AG04450 (cell line): Measurements from ENCODE around the gene LIN28B. TPM values are rescaled to one million over a fixed set of nuclear protein-coding genes. Genes with fewer than 3 reads are reported as not detected.
A peak's percentile ranks its signal among the peaks of the same experiment; 100 is the strongest.

Experiments used
- CTCF ChIA-PET: fragments of 300-600, 350-600 bp; formaldehyde crosslinking; extraction: SDS; loops from one replicate; lab custom pipeline; 2022; ENCODE audit warnings: antibody characterized with exemption, inconsistent platforms; lab: Charles Lee
- POLR2A ChIA-PET: fragments of 350-600 bp; formaldehyde crosslinking; extraction: SDS; loops from one replicate; lab custom pipeline; 2021; ENCODE audit warnings: antibody characterized with exemption, inconsistent platforms; lab: Yijun Ruan, JAX
- DNase-seq: peaks from one replicate; pipeline ENCODE4 v3.0.0-alpha.2; 2011; ENCODE audit warnings: low read depth, low spot score
- H3K27ac ChIP-seq: one replicate; pipeline ENCODE4 v1.5.1; 2012; ENCODE audit warnings: low read depth, low read length, control low read depth
- H3K27me3 ChIP-seq: one replicate; pipeline ENCODE4 v1.6.0; 2012; ENCODE audit warnings: low read length; ENCODE audit not compliant: control insufficient read depth, insufficient read depth
- H3K4me3 ChIP-seq: 2 replicates; pipeline ENCODE4 v1.5.1; 2011; ENCODE audit warnings: mild to moderate bottlenecking, low read depth, low read length, control low read depth
- H3K9me3 ChIP-seq: 2 replicates; pipeline ENCODE4 v1.5.1; 2012; ENCODE audit warnings: low read length; ENCODE audit not compliant: control insufficient read depth, insufficient read depth
- polyA plus RNA-seq: library from polyadenylated mRNA; depleted of rRNA; stranded (reverse); fragments of >200 nt; gene quantifications from 2 replicates; pipeline ENCODE4 v1.2.3, GENCODE V29; 2011
- TF ChIP-seq, protein P1 (sequence below): IDR thresholded peaks from 2 replicates; pipeline ENCODE4 v1.5.1; 2011; ENCODE audit warnings: low read depth, low read length, control low read depth, inconsistent platforms

The LIN28B gene
- polyA plus RNA-seq, 1 experiment, result not detected

DNA sequence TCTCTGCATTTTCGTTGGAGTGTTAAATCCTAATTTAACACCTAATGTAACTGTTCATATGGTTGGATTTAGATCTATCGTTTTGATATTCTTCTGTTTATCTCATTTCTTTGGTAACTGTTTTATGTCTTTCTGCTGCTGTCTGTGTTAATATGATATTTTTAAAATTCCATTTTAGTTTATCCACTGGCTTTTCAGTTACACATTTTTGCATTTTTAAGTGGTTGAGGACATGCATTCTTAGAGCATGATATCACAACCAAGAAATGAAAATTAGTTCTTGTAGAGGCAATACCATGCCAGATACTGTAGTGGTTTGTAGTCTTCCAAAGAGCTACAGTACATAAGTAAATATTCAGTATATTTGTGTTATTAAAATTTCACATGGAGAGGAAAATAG, 58.6 kb downstream of the LIN28B start:
- peak; percentile 3 for DNase-seq
- POLR2A ChIA-PET, result no interaction called here
- Histone ChIP-seq H3K4me3 (no peak overlapping the region), H3K27ac (no peak overlapping the region), H3K27me3 (no peaks in the 10 kb centered on the region), H3K9me3 (no peaks in the 10 kb centered on the region)
- TF ChIP-seq, protein P1, sequence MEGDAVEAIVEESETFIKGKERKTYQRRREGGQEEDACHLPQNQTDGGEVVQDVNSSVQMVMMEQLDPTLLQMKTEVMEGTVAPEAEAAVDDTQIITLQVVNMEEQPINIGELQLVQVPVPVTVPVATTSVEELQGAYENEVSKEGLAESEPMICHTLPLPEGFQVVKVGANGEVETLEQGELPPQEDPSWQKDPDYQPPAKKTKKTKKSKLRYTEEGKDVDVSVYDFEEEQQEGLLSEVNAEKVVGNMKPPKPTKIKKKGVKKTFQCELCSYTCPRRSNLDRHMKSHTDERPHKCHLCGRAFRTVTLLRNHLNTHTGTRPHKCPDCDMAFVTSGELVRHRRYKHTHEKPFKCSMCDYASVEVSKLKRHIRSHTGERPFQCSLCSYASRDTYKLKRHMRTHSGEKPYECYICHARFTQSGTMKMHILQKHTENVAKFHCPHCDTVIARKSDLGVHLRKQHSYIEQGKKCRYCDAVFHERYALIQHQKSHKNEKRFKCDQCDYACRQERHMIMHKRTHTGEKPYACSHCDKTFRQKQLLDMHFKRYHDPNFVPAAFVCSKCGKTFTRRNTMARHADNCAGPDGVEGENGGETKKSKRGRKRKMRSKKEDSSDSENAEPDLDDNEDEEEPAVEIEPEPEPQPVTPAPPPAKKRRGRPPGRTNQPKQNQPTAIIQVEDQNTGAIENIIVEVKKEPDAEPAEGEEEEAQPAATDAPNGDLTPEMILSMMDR, result no peak
- CTCF ChIA-PET, result interaction anchor here (1.0 to 1.1 kb wide), 3 partner anchors 46 to 348 kb away, joined by 3 to 4 read pairs (median 3); no protein-coding TSS in a partner anchor

DNA sequence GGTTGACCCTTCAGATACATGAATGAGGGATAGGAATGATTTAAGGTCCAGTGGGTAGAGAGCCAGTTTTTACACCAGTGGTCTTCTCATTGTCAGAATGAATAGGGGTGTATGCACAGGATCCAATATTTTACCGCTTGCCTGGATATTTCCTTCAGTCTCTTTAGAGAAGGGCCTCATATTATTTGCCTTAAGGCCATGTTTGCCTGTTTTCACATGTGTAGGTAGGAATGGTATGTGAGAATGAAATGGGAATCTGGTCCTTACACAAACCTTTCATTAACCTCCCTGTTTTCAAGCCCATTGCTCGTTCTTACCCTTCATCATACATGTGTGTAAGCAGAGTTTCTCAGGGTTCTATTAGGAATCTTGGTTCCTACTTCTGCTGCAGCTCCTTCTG, 62.4 kb downstream of the LIN28B start:
- H3K27me3 ChIP-seq, result no peaks in the 10 kb centered on the region
- ChIA-PET POLR2A (no interaction called here), CTCF (interaction anchor here (0.5 to 0.8 kb wide), 2 partner anchors 58 to 352 kb away, joined by 3 read pairs; no protein-coding TSS in a partner anchor)
- no peak overlapping the region for H3K4me3 ChIP-seq
- TF ChIP-seq, protein P1, result no peak
- no peak overlapping the region for H3K27ac ChIP-seq
- H3K9me3 ChIP-seq, result no peaks in the 10 kb centered on the region
- DNase-seq, result no peak

DNA sequence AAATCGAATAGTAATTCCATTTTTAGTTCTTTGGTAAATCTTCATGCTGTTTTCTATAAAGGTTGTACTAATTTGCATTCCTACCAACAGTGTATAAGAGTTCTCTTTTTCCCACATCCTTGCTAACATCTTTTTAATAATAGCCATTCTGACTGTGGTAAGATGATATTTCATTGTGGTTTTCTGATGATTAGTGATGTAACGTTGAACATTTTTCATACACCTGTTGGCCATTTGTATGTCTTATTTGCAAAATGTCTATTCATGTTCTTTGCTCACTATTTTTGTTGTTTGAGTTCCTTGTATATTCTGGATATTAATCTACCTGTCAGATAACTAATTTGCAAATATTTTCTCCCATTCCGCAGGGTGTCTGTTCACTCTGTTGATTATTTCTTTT, 64.5 kb downstream of the LIN28B start:
- CTCF ChIA-PET, result no interaction called here
- Histone ChIP-seq H3K27me3 (no peaks in the 10 kb centered on the region), H3K27ac (no peak overlapping the region), H3K9me3 (no peaks in the 10 kb centered on the region), H3K4me3 (no peak overlapping the region)
- no peak for DNase-seq
- POLR2A ChIA-PET, result no interaction called here
- TF ChIP-seq, protein P1, result no peak

DNA sequence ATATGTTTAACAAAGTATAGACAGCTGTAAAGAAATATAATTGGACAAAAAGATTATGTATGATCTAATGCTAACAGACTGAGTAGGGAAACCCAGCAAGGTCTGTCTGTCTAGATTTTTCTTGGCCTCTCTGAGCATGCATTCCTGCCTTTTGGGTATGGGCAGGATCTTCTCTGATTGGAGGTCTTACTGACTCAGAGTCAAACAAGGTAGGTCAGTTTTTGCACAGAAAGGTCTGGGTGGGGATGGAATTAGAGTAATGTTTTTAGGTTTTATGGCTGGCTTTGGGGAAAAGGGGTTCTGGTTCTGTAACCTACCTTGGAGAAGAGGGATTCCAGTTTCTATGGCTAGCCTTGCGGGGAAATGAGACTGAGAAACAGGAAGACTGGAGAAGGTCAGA, 65.5 kb downstream of the LIN28B start:
- TF ChIP-seq, protein P1, result no peak
- POLR2A ChIA-PET, result no interaction called here
- Histone ChIP-seq H3K9me3 (no peaks in the 10 kb centered on the region), H3K27me3 (no peaks in the 10 kb centered on the region), H3K27ac (no peak overlapping the region), H3K4me3 (no peak overlapping the region)
- DNase-seq, result no peak
- CTCF ChIA-PET, result no interaction called here

DNA sequence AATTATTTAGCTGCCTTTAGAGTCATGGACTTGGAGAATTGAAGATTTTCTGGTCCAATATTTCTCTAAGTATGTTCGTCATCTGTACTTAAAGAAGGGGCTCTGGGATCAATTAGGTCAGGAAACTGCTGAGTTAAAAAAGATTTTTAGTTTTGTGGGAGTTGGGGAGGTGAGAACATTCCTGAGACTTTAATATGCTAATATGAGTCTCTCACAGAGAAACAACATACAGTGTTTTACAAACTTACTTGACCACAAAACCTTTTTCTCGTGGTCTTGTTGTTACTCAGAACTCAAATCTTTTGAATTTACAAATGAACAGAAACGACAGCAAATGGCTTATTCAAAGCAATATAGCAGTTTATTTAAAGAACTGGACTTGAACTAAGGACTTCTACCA, 67.9 kb downstream of the LIN28B start:
- no peaks in the 10 kb centered on the region for H3K9me3 ChIP-seq
- no peak overlapping the region for H3K27ac ChIP-seq
- ChIA-PET POLR2A (no interaction called here), CTCF (interaction anchor here (1.1 kb wide), 1 partner anchor 34 kb away, joined by 6 read pairs; no protein-coding TSS in a partner anchor)
- DNase-seq, result no peak
- no peak overlapping the region for H3K4me3 ChIP-seq
- no peaks in the 10 kb centered on the region for H3K27me3 ChIP-seq
- TF ChIP-seq, protein P1, result no peak
